Stimulated activated naive CD8-positive, alpha-beta T cell treated with anti-CD3 and anti-CD28 coated beads, Interleukin-15, amount 100 ng/mL, for 72 hours (primary cell): Measurements from ENCODE around the gene MREG.
"Not testable (repeated sequence)": the region's sequence is repeated elsewhere in the genome, so short reads cannot be mapped to it uniquely, and the experiment has no call there.

Experiments
- ATAC-seq: fragments of 150-1000 bp; cut with Tn5 transposase; 2 replicates; pipeline ENCODE4 v1.10.0; 2021; ENCODE audit warnings: mild to moderate bottlenecking, moderate library complexity
- DNase-seq, 2 donors: peaks; one replicate each; pipeline ENCODE4 v3.0.0; 2021 to 2022
- H3K27ac Mint-ChIP-seq, 2 donors: one replicate each; pipeline ENCODE4 v1.8.0; 2022; ENCODE audit warnings: mild to moderate bottlenecking in 2 of 2, mixed read lengths in 2 of 2, moderate library complexity in 2 of 2
- H3K27me3 Mint-ChIP-seq: one replicate; pipeline ENCODE4 v1.8.0; 2022; ENCODE audit warnings: mixed read lengths
- H3K4me1 Mint-ChIP-seq: one replicate; pipeline ENCODE4 v1.8.0; 2022; ENCODE audit warnings: mild to moderate bottlenecking, mixed read lengths
- H3K4me3 Mint-ChIP-seq, 2 donors: one replicate each; pipeline ENCODE4 v1.8.0; 2022; ENCODE audit warnings: mild to moderate bottlenecking in 2 of 2, mixed read lengths in 2 of 2, moderate library complexity in 1 of 2
- H3K9me3 Mint-ChIP-seq, 2 donors: one replicate each; pipeline ENCODE4 v1.8.0; 2022; ENCODE audit warnings: mixed read lengths in 2 of 2

The MREG gene

GRCh38 chr2:215983581-215984351 lies 29.6 kb downstream of the MREG start:
- ATAC-seq (no peak), DNase-seq (no peak)
- H3K9me3 Mint-ChIP-seq, result peaks cover 16 to 17% of the 10 kb centered on the region in 2 donors
- H3K4me1 Mint-ChIP-seq, result peaks cover 4% of the 10 kb centered on the region
- peak overlapping the region; percentile 31 to 54 for H3K27ac Mint-ChIP-seq
- no peaks in the 10 kb centered on the region for H3K27me3 Mint-ChIP-seq
- H3K4me3 Mint-ChIP-seq, result no peak overlapping the region

GRCh38 chr2:215982465-215982875 lies 30.9 kb downstream of the MREG start:
- Mint-ChIP-seq H3K27ac (no peak overlapping the region), H3K4me3 (no peak overlapping the region), H3K9me3 (peaks cover 16 to 17% of the 10 kb centered on the region in 2 donors), H3K4me1 (peaks cover 4% of the 10 kb centered on the region), H3K27me3 (no peaks in the 10 kb centered on the region)
- DNase-seq, result peak in 1 of 2 donors; percentile 22
- peak; percentile 87 for ATAC-seq

- no peak for ATAC-seq
- Mint-ChIP-seq H3K4me3 (no peak overlapping the region), H3K4me1 (peaks cover 4% of the 10 kb centered on the region), H3K9me3 (peaks cover 9 to 10% of the 10 kb centered on the region in 2 donors), H3K27ac (no peak overlapping the region), H3K27me3 (no peaks in the 10 kb centered on the region)
- no peak for DNase-seq
Measured at GRCh38 chr2:215981115-215981514, 32.2 kb downstream of the MREG start.

- peaks cover 6 to 9% of the 10 kb centered on the region in 2 donors for H3K9me3 Mint-ChIP-seq
- H3K4me3 Mint-ChIP-seq, result no peak overlapping the region
- no peaks in the 10 kb centered on the region for H3K27me3 Mint-ChIP-seq
- peak; percentile 87 for ATAC-seq
- no peak for DNase-seq
- H3K27ac Mint-ChIP-seq, result peak overlapping the region in 1 of 2 donors; percentile 59
- peaks cover 4% of the 10 kb centered on the region for H3K4me1 Mint-ChIP-seq
Measured at GRCh38 chr2:215979620-215980019, 33.7 kb downstream of the MREG start.

GRCh38 chr2:215974700-215975429 lies 38.5 kb downstream of the MREG start:
- ATAC-seq, result no peak
- no peak for DNase-seq
- Mint-ChIP-seq H3K27me3 (no peaks in the 10 kb centered on the region), H3K27ac (peak overlapping the region in 1 of 2 donors; percentile 4), H3K4me3 (no peak overlapping the region), H3K9me3 (peaks cover 8 to 14% of the 10 kb centered on the region in 2 donors), H3K4me1 (peaks cover 13% of the 10 kb centered on the region)

GRCh38 chr2:215973954-215974699 lies 39.2 kb downstream of the MREG start:
- no peaks in the 10 kb centered on the region for H3K27me3 Mint-ChIP-seq
- peak overlapping the region; percentile 4 to 5 for H3K27ac Mint-ChIP-seq
- peaks cover 8 to 15% of the 10 kb centered on the region in 2 donors for H3K9me3 Mint-ChIP-seq
- H3K4me3 Mint-ChIP-seq, result no peak overlapping the region
- DNase-seq, result no peak
- peaks cover 13% of the 10 kb centered on the region for H3K4me1 Mint-ChIP-seq
- ATAC-seq, result no peak

- peaks cover 17% of the 10 kb centered on the region for H3K4me1 Mint-ChIP-seq
- peaks cover 8 to 15% of the 10 kb centered on the region in 2 donors for H3K9me3 Mint-ChIP-seq
- ATAC-seq, result no peak
- DNase-seq, result no peak
- no peak overlapping the region for H3K4me3 Mint-ChIP-seq
- H3K27me3 Mint-ChIP-seq, result no peaks in the 10 kb centered on the region
- no peak overlapping the region for H3K27ac Mint-ChIP-seq
Measured at GRCh38 chr2:215973145-215973792, 40.1 kb downstream of the MREG start.

GRCh38 chr2:215971671-215972070 lies 41.7 kb downstream of the MREG start:
- H3K4me1 Mint-ChIP-seq, result peaks cover 25% of the 10 kb centered on the region
- H3K9me3 Mint-ChIP-seq, result peaks cover 8 to 15% of the 10 kb centered on the region in 2 donors
- DNase-seq (no peak), ATAC-seq (no peak)
- no peak overlapping the region for H3K4me3 Mint-ChIP-seq
- no peaks in the 10 kb centered on the region for H3K27me3 Mint-ChIP-seq
- H3K27ac Mint-ChIP-seq, result peak overlapping the region in 1 of 2 donors; percentile 22

GRCh38 chr2:215970894-215971293 lies 42.5 kb downstream of the MREG start:
- Mint-ChIP-seq H3K9me3 (peaks cover 8 to 15% of the 10 kb centered on the region in 2 donors), H3K4me1 (peaks cover 31% of the 10 kb centered on the region)
- not testable (repeated sequence) for H3K27ac Mint-ChIP-seq, DNase-seq, H3K4me3 Mint-ChIP-seq, H3K27me3 Mint-ChIP-seq, ATAC-seq

- H3K9me3 Mint-ChIP-seq, result peaks cover 8 to 15% of the 10 kb centered on the region in 2 donors
- no peak for DNase-seq
- H3K4me3 Mint-ChIP-seq, result no peak overlapping the region
- H3K27ac Mint-ChIP-seq, result peak overlapping the region in 1 of 2 donors; percentile 83
- peak; percentile 52 for ATAC-seq
- peaks cover 36% of the 10 kb centered on the region for H3K4me1 Mint-ChIP-seq
- no peaks in the 10 kb centered on the region for H3K27me3 Mint-ChIP-seq
Measured at GRCh38 chr2:215970425-215970824, 42.9 kb downstream of the MREG start.

- no peak for DNase-seq
- Mint-ChIP-seq H3K4me1 (peaks cover 41% of the 10 kb centered on the region), H3K27me3 (no peaks in the 10 kb centered on the region), H3K27ac (no peak overlapping the region), H3K9me3 (peaks cover 8 to 15% of the 10 kb centered on the region in 2 donors), H3K4me3 (no peak overlapping the region)
- no peak for ATAC-seq
Measured at GRCh38 chr2:215969131-215969841, 44.1 kb downstream of the MREG start.

- ATAC-seq, result no peak
Measured at GRCh38 chr2:215968499-215968898, 44.9 kb downstream of the MREG start.

GRCh38 chr2:215967590-215968378 lies 45.6 kb downstream of the MREG start:
- DNase-seq, result no peak
- no peak overlapping the region for H3K4me3 Mint-ChIP-seq
- no peak overlapping the region for H3K27ac Mint-ChIP-seq
- no peaks in the 10 kb centered on the region for H3K27me3 Mint-ChIP-seq
- H3K9me3 Mint-ChIP-seq, result peaks cover 8 to 15% of the 10 kb centered on the region in 2 donors
- no peak for ATAC-seq
- H3K4me1 Mint-ChIP-seq, result peaks cover 41% of the 10 kb centered on the region

More at GRCh38 chr2:215968499-215968898, 44.9 kb downstream of the MREG start:
- no peak overlapping the region for H3K4me3 Mint-ChIP-seq
- peaks cover 41% of the 10 kb centered on the region for H3K4me1 Mint-ChIP-seq
- H3K27ac Mint-ChIP-seq, result peak overlapping the region in 1 of 2 donors; percentile 36
- no peaks in the 10 kb centered on the region for H3K27me3 Mint-ChIP-seq
- no peak for DNase-seq
- peaks cover 8 to 15% of the 10 kb centered on the region in 2 donors for H3K9me3 Mint-ChIP-seq

GRCh38 chr2:215966951-215967350 lies 46.4 kb downstream of the MREG start:
- Mint-ChIP-seq H3K4me1 (peaks cover 41% of the 10 kb centered on the region), H3K27me3 (no peaks in the 10 kb centered on the region), H3K27ac (no peak overlapping the region), H3K9me3 (peaks cover 8 to 15% of the 10 kb centered on the region in 2 donors), H3K4me3 (no peak overlapping the region)
- DNase-seq (no peak), ATAC-seq (no peak)
